PFSK-1 (cell line): ENCODE results near the gene ZNF284.

ENCODE experiments used
- FOXP2 ChIP-seq: optimal IDR thresholded peaks from 2 replicates; pipeline ENCODE3; 2011; ENCODE audit warnings: borderline replicate concordance, control low read depth, inconsistent platforms; ENCODE audit not compliant: insufficient read depth; ENCODE audit errors: extremely low read length, extremely low read depth
- POLR2AphosphoS5 ChIP-seq: IDR thresholded peaks from 2 replicates; pipeline ENCODE4 v1.6.1; 2012; ENCODE audit warnings: low read depth, mild to moderate bottlenecking, control low read depth, low read length, moderate library complexity
- REST ChIP-seq, 2 experiments: IDR thresholded peaks; 2 replicates each; pipeline versions ENCODE4 v1.6.1 to v1.8.0; 2011 to 2012; ENCODE audit warnings: low read depth in 2 of 2, low read length in 2 of 2, control low read depth in 1 of 2, inconsistent platforms in 1 of 2, mild to moderate bottlenecking in 1 of 2, moderate library complexity in 1 of 2; ENCODE audit not compliant: insufficient read depth in 1 of 2
- SIN3A ChIP-seq: IDR thresholded peaks from 2 replicates; pipeline ENCODE4 v1.6.1; 2012; ENCODE audit warnings: mild to moderate bottlenecking, low read length, moderate library complexity, borderline replicate concordance; ENCODE audit not compliant: insufficient read depth
- TAF1 ChIP-seq: IDR thresholded peaks from 2 replicates; pipeline ENCODE4 v1.6.1; 2012; ENCODE audit warnings: low read length, control low read depth, borderline replicate concordance; ENCODE audit not compliant: insufficient read depth

ZNF284 gene

GRCh38 chr19:44109458-44109857, 37.5 kb downstream of the ZNF284 start:
- TF ChIP-seq REST (IDR thresholded peaks at IDR 0.05; ENCODE audit: insufficient read depth in 1 of 2, low read depth in 2 of 2, low read length in 2 of 2) (no peak), FOXP2 (no peak), POLR2AphosphoS5 (no peak), SIN3A (no peak), TAF1 (no peak)

- TF ChIP-seq FOXP2 (no peak), TAF1 (no peak), SIN3A (no peak)
Measured at GRCh38 chr19:44111910-44112463, 40.0 kb downstream of the ZNF284 start.

- TF ChIP-seq TAF1 (no peak), FOXP2 (no peak), POLR2AphosphoS5 (0 out of 2 replicates have a peak, but pooled peaks have one; percentile 54), REST (IDR thresholded peaks at IDR 0.05; ENCODE audit: insufficient read depth in 1 of 2, low read depth in 2 of 2, low read length in 2 of 2) (no peak), SIN3A (no peak)
Measured at GRCh38 chr19:44112802-44113137, 40.8 kb downstream of the ZNF284 start.

- TF ChIP-seq TAF1 (peak; percentile 70; the same call in 1 of the 2 replicates), SIN3A (0 out of 2 replicates have a peak, but pooled peaks have one; percentile 11), POLR2AphosphoS5 (peak; percentile 87), FOXP2 (no peak), REST (IDR thresholded peaks at IDR 0.05; ENCODE audit: insufficient read depth in 1 of 2, low read depth in 2 of 2, low read length in 2 of 2) (peak in 1 of 2 experiments; percentile 47; a peak in 1 of 4 replicates)
Measured at GRCh38 chr19:44113138-44113783, 41.3 kb downstream of the ZNF284 start, which contains the start of gene ZNF225. TSS of gene ZNF225 (plus strand) at chr19:44113399. CDS start at chr19:44115828, 2,429 bp downstream.

- TF ChIP-seq FOXP2 (no peak), TAF1 (no peak), POLR2AphosphoS5 (no peak), REST (IDR thresholded peaks at IDR 0.05; ENCODE audit: insufficient read depth in 1 of 2, low read depth in 2 of 2, low read length in 2 of 2) (no peak), SIN3A (no peak)
Measured at GRCh38 chr19:44113784-44114390, 41.9 kb downstream of the ZNF284 start.
